T1000 (cell line): ENCODE measurements around the gene FAM24B.
"Not testable (repeated sequence)": the region's sequence is repeated elsewhere in the genome, so short reads cannot be mapped to it uniquely, and the experiment has no call there.

Experiments used
- DNase-seq: peaks from one replicate; lab custom pipeline; 2025; ENCODE audit warnings: mixed read lengths; lab: John Stamatoyannopoulos, UW

FAM24B gene

DNA sequence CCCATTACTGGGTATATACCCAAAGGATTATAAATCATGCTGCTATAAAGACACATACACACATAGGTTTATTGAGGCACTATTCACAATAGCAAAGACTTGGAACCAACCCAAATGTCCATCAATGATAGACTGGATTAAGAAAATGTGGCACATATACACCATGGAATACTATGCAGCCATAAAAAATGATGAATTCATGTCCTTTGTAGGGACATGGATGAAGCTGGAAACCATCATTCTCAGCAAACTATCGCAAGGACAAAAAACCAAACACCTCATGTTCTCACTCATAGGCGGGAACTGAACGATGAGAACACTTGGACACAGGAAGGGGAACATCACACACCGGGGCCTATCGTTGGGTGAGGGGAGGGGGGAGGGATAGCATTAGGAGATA, 21.3 kb downstream of the FAM24B start:
- DNase-seq = not testable (repeated sequence)

DNA sequence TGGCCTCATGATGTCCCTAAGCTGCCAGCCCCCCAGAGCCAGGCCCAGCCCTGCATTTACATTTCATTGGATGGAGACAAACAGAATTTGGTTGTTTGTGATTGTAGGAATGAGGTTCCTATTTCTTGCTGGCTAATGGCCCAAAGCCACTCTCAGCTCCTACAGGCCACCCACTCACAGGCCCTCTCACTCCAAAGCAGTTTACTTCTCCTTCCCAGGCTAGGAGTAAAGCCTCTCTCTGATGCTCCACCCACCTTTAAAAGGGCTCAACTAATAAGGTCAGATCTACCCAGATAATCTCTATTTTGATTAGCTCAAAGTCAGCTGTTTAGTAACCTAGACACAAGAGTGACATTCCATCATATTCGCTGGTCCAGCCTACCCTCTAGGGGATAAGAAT, 22.5 kb downstream of the FAM24B start:
- no peak for DNase-seq

DNA sequence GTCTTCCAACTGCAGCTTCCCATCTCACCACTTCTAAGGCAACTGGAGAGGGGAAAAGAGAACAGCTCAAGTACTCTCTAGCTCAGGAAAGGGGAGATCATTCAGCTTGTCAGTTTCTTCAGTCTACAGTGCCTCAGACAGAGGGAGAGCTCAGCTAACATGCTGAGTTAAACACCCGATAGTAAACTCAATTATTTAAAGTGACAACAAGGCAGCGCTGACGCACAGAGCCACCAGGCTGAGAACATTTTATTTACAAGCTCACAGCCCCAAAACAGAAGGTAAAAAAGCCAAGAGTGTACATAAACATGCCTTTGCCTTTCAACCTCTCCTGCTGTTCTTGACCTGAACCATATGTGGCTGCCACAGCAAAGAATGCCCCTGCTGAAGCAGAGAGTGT, 23.6 kb downstream of the FAM24B start:
- no peak for DNase-seq

DNA sequence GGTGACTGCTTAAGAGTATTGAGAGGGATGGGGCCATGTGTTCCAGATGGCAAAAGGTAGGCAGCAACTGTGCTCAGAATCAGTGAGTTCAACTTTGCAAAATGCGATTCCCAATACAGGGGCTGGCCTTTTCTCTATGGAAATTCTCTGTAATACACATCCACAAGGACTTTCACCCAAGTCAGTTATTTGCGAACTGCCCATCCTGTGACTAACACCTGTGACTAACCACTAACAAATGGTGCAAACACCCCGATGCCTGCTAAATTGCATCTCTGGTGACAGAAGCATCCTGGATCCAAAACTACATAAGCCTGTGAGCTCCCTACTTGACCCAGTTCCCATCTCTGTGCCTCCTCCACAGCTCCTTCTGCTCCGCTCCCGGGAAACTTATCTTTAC, 24.7 kb downstream of the FAM24B start:
- peak; percentile 46 for DNase-seq

DNA sequence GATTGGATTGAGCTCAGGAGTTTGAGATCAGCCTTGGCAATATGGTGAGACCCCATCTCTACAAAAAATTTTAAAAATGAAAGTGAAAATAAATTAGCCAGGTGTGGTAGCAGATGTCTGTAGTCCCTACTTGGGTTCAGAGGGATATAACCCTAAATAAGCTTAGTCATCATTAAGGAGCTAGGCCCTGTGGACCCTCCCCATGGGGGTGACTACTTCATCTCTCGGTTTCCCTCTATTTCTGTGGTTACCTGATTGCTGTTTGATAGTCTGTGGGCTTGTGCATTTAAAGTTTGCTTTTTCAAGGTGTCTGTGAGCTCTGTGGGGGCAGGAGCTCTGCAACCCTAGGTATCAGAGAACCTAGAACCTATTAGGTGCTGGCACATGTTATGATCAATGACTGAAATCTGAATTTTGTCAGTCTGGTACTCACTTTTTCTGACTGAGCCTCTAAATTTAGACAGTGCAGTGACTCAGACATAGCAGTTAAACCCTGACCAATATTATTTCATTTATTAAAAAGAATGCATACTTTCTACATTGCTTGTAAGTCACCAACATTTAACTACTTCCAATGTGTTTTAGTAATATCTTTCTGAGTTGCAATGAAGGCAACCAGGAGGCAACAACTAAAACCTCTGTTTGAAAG, 25.6 kb downstream of the FAM24B start:
- no peak for DNase-seq

DNA sequence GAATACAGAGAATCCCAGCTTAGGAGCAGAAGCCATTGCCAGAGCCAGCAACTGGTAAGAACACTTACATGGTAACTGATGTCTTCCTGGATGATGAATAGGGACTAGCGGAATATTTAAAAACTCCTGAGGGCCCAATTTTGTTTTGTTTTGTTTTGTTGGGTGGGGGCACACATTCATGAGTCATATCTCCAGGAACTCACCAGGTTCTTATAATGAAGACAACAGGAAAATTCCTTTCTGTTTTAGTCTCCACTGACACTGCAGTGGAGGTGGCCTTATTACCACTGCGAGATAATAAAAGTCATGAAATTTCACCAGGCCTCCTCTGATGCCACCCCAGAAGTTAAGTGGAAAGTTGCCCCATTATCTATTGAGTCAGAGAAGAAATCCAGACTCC, 27.1 kb downstream of the FAM24B start:
- peak; percentile 76 for DNase-seq

DNA sequence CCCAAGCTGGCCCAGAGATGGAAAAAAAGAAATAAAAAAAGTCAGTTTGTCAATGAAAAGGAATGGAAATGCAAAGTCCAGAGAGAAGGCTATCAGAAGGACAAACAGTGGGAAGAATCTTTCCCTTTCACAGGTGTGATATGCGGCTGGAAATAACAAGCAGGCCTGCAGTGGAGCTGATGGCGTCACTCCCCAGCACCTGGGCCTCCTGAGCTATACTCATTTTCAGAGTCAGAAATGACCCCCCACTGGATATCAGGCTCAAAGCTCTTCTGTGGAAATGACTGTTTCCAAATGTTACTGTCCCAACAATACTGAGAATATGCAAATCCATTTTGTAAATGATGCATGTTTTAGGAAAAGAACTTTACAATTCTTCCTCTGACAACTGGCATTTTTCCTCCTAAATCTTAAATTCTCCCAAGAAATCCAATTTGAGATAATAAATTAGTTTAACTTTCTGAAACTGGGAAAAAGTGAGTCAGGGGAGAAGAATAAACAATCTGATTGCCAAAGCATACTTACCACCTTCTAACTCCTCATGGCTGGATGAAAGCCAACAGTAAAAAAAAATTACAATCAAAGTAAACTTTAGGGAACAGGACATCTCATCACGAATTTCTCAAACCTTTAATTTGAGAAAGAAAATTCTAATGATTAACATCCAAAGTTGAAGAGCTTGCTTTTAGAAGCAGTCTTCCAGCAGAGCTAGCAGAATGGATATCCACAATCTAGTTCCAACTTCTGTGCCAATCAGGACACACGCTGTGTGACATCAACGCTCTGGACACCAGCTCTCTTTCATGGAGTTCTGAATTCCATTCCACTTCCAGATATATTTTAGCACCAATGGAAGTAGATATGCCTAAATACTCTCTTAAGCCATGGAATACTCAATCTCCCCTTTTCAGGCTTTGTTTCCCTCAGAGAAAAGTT, 28.4 kb downstream of the FAM24B start:
- no peak for DNase-seq

DNA sequence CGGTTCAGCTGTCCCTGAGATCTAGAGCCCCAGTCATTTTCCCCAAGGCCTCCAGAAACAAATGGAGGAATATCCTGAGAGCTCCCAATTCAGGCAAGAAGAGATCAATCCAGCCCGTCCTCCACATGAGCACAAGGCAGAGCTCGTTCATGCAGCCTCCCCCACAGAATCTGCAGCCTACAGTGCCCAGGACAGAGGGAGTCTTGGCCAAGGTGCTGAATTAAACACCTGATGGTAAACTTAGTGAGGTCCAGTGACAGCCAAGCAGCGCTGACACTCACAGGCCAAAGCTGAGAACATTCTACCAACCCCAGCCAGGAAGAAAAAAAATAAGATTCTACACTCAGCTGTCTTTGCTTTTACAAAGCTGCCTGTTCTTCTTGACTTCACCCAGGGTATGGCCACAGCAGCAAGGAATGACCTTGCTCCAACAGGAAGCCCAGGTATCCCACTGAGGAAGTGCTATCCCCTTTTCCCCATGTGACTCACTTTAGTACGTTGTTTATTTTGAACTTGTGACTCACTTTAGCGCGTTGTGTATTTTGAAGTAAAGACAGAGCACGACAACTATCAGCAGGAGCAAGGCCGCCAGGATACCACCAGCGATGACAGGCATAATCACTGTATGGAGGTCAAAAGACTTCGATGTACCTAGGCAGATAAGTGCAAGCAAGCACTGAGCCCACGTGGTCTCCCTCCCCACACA, 29.3 kb downstream of the FAM24B start:
- DNase-seq = no peak

DNA sequence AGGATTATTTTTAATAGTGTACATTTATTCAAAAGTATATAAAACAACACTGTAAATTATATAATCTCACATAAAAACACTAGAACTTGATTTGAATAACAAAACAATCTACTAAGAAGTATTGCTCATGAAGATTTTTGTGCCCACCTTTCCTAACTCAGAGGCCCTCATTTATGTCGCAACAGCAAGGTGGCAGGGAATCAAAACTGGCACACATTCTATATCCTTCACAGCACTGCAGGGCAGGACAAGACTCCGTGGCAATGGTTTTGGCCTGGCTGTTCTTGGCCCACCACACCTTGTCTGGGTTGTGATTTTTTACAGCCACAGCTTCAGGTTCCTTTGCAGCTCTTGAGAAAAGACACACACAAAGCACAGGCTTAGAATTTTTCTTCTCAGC, 30.3 kb downstream of the FAM24B start:
- DNase-seq = no peak

DNA sequence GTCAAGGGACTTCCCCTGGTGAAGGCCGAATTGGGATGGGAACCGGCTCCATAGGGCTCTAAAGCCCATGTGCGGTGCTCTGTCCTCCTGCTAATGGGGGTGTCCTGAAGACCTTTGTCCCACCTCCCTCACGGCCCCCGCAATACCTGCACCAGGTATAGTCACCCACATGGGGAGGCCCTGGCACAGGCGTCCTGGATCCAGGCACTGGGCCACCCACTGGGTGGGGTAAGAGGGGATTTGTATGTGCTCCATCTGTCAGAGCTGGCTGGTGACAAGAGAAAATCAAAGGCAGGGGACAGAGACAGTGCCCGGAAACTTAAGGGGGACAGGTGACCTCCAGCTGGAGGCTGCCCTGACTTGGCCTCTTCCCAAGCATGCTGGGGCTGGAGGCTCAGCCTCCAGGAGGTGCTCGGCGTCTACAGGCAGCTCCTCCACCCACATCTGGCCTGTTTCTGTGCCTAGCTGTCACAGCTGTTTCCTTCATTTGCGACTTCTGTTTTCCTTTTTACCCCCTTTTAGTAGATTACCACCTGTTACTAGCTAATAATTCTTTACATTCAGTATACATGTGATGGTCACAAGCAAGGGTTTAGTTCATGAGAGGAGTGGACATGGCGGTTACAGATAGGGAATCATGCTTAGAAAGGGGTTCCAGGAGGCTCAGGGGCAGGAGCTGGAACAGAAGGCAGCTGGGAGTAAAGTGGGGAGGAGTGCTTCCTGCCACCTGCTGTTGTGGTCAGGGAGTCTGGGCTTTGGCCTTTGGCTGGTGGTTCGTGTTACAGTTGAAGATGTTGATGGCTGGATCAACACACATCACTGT, 31.4 kb downstream of the FAM24B start:
- DNase-seq = no peak

DNA sequence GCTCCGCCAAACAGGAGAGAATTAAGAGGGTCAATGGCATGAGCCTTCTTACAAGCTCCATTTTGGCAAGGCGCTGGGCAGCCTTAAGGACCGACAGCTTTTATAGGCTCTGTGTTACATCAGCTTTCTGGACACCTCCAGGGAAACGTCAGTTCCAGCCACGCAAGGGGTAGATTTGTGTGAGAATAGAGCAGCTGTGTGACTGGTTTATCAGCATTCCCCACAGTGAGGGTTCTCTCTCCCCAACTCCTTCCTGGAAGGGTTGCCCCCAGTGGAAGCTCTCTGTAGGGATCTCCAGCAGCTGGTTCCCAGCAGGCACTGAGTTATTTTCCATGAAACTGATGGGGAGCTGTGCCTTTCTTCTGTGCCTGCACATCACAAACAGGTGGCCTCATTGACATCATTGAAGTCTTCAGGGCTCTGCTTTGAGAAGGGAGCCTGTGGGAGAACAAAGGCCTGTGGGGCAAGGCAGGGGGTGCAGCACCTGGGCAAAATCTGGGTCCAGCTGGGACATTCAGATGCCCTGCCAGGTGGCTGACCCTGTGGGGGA, 33.5 kb downstream of the FAM24B start, which contains the start of gene CUZD1:
Gene CUZD1 (minus strand): TSS at position 75 of the 550 bp plus-strand sequence. CDS start 14 bp downstream, at position 61.
- DNase-seq = no peak

DNA sequence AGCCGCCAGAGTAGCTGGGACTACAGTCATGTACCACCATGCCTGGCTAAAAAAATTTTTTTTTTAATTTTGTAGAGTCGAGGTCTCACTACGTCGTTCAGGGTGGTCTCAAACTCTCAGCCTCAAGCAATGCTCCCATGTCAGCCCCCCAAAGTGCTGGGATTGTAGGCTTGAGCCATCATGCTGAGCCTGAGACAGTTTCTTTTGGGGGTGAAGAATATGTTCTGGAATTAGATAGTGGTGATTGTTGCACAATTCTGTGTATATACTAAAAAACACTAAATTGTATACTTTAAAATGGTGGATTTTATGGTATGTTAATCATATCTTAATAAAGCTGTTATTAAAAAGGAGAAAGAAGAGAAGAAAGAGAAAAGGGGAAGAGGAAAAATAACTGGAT, 35.2 kb downstream of the FAM24B start:
- DNase-seq = no peak

DNA sequence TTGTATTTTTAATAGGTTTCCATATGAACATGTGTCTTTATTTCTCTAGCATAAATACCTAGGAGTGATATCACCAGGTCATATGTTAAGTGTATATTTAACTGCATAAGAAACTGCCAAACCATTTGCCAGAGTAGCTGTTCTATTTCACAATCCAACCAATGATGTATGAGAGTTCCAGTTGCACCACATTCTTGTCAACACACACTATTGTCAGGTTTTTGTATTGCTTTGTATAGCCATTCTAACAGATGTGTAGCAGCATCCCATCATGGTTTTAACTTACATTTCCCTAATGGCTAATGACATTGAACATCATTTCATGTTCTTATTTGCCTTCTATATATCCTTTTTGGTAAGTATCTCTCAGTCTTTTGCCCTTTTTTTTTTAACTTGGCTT, 37.8 kb downstream of the FAM24B start:
- no peak for DNase-seq

DNA sequence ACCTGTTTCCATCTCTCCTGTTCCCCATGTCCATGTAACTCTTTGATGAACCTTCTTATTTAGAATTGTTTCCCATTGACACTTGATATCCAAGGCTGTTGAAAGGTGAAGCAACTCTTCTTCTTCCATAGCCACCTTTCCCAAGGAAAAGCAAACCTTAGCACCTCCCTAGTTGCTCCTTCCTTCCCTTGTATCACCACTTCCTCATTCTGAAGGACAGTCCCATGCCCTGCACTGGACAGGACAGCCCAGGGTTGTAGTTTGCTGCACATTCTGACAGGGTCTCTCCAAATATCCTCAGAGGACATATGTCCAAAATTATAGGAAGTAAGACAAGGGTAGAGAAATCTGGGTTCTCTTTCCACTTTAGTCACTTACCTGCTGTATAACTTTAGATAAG, 39.9 kb downstream of the FAM24B start:
- DNase-seq = no peak

DNA sequence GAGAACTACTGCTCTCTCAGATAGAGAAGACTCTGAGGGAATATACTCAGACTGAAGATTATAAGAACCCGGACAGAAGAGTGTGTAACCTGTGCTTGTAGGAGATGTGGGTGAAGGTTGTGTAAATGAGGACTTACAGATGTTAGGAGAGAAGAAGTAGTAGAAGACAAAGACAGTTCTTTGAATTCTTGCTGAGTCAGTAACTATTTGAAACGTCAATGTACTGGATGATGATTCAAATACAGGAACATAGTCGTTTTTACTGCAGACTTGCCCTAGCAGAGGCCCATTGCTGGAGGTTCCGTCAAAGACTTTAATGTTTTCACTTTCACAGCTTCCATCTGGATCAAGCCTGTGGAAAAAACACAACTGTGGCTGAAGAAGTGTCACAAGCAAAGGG, 40.5 kb downstream of the FAM24B start:
- DNase-seq = no peak

DNA sequence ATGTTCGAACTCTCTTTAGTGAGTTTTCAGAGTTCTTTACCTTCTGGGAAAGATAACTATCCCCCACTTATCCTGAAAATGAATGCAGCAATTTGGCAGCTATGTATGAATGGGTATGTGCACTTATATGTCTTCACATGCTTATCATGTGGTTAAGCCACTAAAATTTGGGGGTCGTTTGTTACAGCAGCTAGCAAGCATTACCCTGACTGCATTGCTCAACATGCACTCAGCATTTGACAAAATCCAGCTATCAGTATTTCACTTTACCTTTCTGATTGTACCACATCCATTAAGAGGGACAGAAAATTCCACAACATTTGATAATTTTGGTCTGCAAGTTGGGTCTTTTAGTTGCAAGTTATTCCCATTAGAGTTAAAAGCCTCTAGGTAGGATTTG, 43.5 kb downstream of the FAM24B start:
- no peak for DNase-seq

DNA sequence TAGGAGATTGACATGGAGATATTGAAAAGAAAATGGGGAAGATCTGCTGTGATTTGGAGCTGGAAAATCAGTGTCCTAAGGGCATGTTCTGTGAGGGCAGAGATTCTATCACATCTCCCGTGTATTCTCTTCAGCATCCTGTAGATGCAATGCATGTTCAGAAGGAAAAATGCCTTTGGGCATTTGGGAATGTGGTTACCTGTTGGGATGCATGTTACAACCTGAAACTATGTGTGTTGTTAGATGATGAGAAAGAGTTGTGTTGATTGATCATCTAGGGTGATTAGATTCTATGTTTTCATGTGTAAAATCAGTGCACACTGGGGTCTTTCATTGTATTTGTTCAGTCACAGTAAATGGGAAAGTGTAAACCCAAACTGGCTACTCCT, 48.4 kb downstream of the FAM24B start:
- no peak for DNase-seq

DNA sequence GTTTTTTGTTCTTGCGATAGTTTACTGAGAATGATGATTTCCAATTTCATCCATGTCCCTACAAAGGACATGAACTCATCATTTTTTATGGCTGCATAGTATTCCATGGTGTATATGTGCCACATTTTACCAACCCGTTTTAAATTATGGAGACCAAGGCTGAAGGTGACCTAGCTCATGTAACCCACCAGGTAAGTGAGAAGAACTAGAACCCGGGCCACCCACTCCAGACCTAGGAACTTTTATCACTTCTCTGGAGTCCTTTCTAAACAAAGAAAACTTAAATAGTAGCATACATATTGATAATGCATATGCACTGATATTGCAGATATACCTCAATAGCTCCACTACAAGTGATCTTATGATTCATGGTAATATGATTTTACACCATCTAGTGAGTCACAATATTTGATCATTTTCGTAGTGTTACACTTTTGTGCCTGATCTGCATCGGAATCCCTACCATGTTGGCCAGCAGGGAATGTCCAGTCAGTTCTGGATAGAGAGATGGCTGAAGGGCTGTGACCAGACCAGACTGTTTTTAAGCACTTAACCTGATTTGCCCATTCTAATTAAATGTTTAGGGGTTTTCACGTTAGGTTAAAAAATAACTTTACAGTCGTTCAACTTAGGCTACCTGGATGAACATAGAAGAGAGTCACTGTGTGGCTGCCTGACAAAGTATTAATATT, 49.0 kb downstream of the FAM24B start:
- no peak for DNase-seq

DNA sequence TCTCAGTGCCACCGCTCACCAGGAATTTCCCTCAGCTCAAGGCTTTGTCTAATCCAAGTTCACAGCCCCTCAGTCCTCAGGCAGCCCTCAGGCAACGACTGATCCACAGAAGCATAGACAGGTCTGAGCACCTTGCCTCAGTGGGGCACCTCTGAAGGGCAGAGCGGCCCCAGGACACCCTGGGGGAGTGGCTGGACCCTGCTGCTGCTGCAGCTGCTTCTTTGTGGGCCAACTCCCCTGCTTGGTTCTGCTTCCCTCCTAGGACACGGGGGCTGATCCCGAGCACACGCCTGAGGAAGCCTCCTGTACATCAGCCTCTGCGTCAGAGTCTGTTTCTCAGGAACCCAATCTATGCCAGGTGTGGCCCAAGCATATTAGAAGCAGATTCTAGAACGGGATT, 49.9 kb downstream of the FAM24B start:
- no peak for DNase-seq

DNA sequence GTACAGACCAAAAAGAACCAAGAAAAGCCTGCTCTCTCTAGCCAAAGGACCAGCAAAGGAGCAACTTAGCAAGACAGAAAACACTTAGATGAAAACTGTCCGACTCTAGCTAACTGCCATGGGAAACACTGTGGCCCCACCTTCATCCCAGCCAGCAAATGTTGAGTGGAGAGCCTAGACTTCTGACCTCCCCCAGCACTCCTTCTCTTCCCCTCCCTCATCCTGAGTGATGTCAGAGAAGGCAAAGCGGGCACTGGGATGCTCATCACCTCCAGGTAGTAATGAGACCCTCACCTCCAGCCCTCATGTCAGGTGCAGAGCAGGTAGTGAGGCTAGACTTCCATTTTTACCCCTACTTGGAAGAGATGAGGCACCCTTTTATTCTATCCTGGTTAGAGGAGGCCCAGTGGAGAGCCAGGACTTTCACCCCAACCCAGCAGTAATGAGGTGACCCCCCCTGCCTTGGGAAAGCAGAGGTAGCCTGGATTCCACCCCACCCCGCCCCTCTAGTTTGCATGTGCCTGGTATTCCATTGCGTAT, 50.6 kb downstream of the FAM24B start:
- no peak for DNase-seq

DNA sequence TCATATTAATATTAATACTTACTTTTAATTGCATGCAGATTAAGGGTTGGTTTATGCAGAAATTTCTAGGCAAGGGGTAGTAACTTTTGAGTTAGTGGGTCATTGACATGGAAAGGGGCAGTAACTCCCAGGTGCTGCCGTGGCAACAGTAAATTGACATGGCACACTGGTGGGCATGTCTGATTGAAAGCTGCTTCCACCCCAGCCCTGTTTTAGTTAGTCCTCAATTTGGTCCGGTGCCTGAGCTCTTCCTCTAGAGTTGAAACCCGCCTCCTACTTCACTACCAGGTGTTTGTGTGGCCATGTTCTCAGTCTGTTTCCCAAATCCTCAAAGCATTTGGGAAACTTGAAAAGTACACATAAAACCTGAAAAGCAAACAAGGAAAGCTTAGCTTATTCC, 52.1 kb downstream of the FAM24B start:
- DNase-seq = no peak
